Measurements from ENCODE around the gene FAF1.

DNA sequence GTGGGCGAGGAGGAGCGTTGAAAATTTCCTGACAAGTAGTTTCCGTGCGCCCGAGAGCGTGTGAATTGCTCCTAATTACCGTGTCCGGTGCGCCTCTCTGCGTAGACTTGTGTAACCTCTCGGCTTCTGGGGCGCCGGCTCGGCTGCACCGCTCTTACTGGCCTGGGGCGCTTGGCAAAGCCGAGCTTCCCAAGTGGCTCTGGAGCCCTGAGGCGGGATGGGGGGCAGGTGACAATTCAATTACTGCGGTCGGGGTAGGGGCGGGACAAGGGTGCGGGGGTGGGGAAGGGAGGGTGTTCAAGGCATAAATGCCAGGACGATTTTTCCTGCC lies 536.4 kb downstream of the FAF1 start:
- TF ChIP-seq, protein P1, sequence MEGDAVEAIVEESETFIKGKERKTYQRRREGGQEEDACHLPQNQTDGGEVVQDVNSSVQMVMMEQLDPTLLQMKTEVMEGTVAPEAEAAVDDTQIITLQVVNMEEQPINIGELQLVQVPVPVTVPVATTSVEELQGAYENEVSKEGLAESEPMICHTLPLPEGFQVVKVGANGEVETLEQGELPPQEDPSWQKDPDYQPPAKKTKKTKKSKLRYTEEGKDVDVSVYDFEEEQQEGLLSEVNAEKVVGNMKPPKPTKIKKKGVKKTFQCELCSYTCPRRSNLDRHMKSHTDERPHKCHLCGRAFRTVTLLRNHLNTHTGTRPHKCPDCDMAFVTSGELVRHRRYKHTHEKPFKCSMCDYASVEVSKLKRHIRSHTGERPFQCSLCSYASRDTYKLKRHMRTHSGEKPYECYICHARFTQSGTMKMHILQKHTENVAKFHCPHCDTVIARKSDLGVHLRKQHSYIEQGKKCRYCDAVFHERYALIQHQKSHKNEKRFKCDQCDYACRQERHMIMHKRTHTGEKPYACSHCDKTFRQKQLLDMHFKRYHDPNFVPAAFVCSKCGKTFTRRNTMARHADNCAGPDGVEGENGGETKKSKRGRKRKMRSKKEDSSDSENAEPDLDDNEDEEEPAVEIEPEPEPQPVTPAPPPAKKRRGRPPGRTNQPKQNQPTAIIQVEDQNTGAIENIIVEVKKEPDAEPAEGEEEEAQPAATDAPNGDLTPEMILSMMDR (IDR thresholded peaks at IDR 0.05): no peak
- TF ChIP-seq POLR2AphosphoS5 (IDR thresholded peaks at IDR 0.05): no peak
